Spleen (tissue), 11 donors: ENCODE measurements around the gene MVB12A. TPM values are rescaled to one million over a fixed set of nuclear protein-coding genes. Genes with fewer than 3 reads are reported as not detected.
A peak's percentile ranks its signal among the peaks of the same experiment; 100 is the strongest.

Source experiments
- DNase-seq: peaks from one replicate; pipeline ENCODE4 v3.0.0-alpha.2; 2020
- H3K27ac ChIP-seq, 8 donors: fragments of 200-600 bp; sonication (generic) in 7 of 8; 1 replicate in 4 of 8; 2 replicates in 4 of 8; pipeline versions ENCODE4 v1.5.0 to v1.8.0; 2016 to 2021; ENCODE audit warnings: inconsistent platforms in 4 of 8, mild to moderate bottlenecking in 4 of 8, moderate library complexity in 1 of 8
- H3K27me3 ChIP-seq, 7 donors: fragments of 200-600 bp; sonication (generic) in 6 of 7; replicated peaks in 1 of 7; 1 replicate in 4 of 7; 2 replicates in 3 of 7; pipeline versions ENCODE4 v1.5.0 to v1.8.0; 2016 to 2021; ENCODE audit warnings: inconsistent platforms in 3 of 7, mild to moderate bottlenecking in 1 of 7
- H3K36me3 ChIP-seq, 6 donors: fragments of 200-600 bp; sonication (generic) in 5 of 6; 1 replicate in 4 of 6; 2 replicates in 2 of 6; pipeline versions ENCODE4 v1.5.0 to v1.8.0; 2016 to 2021; ENCODE audit warnings: inconsistent platforms in 2 of 6
- H3K4me1 ChIP-seq, 6 donors: fragments of 200-600 bp; sonication (generic) in 5 of 6; 1 replicate in 3 of 6; 2 replicates in 3 of 6; pipeline versions ENCODE4 v1.5.0 to v1.8.0; 2016 to 2021; ENCODE audit warnings: inconsistent platforms in 3 of 6
- H3K4me3 ChIP-seq, 8 donors: fragments of 200-600 bp; sonication (generic) in 7 of 8; 1 replicate in 4 of 8; 2 replicates in 4 of 8; pipeline versions ENCODE4 v1.5.0 to v1.8.0; 2016 to 2021; ENCODE audit warnings: inconsistent platforms in 4 of 8, mild to moderate bottlenecking in 4 of 8, moderate library complexity in 2 of 8
- H3K9me3 ChIP-seq, 8 donors: fragments of 200-600 bp; sonication (generic) in 7 of 8; 1 replicate in 4 of 8; 2 replicates in 4 of 8; pipeline versions ENCODE4 v1.5.0 to v1.8.0; 2016 to 2021; ENCODE audit warnings: inconsistent platforms in 4 of 8
- CTCF ChIP-seq, 11 experiments: fragments of 200-600 bp in 7 of 11; fragments of 450-650 bp in 4 of 11; sonication (generic) in 4 of 11; IDR thresholded peaks in 8 of 11; conservative IDR thresholded peaks in 3 of 11; 1 replicate in 7 of 11; 2 replicates in 4 of 11; pipeline versions ENCODE4 v1.4.0 to v1.8.0; 2016 to 2021; ENCODE audit warnings: antibody characterized with exemption in 11 of 11, inconsistent platforms in 4 of 11, mild to moderate bottlenecking in 1 of 11
- POLR2A ChIP-seq, 3 donors: fragments of 450-650 bp; IDR thresholded peaks; one replicate each; pipeline ENCODE4 v1.5.1; 2017; ENCODE audit warnings: antibody characterized with exemption in 3 of 3, mild to moderate bottlenecking in 1 of 3
- POLR2AphosphoS5 ChIP-seq, 3 donors: sonication (generic); formaldehyde crosslinking; IDR thresholded peaks; one replicate each; pipeline ENCODE4 v1.5.1; 2017; ENCODE audit warnings: antibody characterized with exemption in 3 of 3
- WGBS, 5 donors: extraction: QIAGEN DNeasy Blood & Tissue Kit in 3 of 5; methylation state at CpG; one replicate each; pipeline versions ENCODE4 v1.1.5 to v1.1.7; 2013 to 2018; 5-methylcytosine and 5-hydroxymethylcytosine counted together
- intact Hi-C: fragments of 100-400 bp; cut with DNase I; formaldehyde crosslinking; loops from one replicate; pipeline ENCODE4 v1.15.0; 2023; ENCODE audit warnings: low total_unique reads
- polyA plus RNA-seq, 3 donors: library from polyadenylated mRNA; stranded (reverse); fragments of 200-250 nt; gene quantifications; one replicate each; pipeline ENCODE4 v1.2.1, GENCODE V29; 2013
- total RNA-seq, 7 donors: library from RNA; depleted of rRNA in 3 of 7; stranded (reverse); fragments of >200 nt in 3 of 7; fragmentation: NEBNext Ultra II Directional in 4 of 7; extraction: Animal tissue kit (Norgen Biotek cat#: 25700) in 4 of 7; gene quantifications; one replicate each; pipeline versions ENCODE4 v1.1.0 to v1.2.1, GENCODE V29; 2016 to 2021
- donor health status: healthy with polysubstance abuse.
- donor health status: DM: no; HTN: no; CAD: no; lungs with moderate emphysema.
- donor health status: DM: no; HTN: no; CAD: no.
- donor health status: Bipolar disorder and iron deficiency.
- donor health status: healthy.
- donor health status: DM: no; HTN: no; CAD: no.
- donor health status: DM: yes; HTN: yes; CAD: no.

The MVB12A gene
- total and polyA plus RNA-seq, 10 donors, result 31.7 to 62.0 (median 39.9) TPM

GRCh38 chr19:17401628-17402027, 18.2 kb upstream of the MVB12A start:
- TF ChIP-seq POLR2AphosphoS5 (IDR thresholded peaks at IDR 0.05) (no peak), POLR2A (IDR thresholded peaks at IDR 0.05) (no peak), CTCF (IDR thresholded peaks at IDR 0.05 in 8 of 11, conservative IDR thresholded peaks at IDR 0.05 in 3 of 11) (no peak)
- Histone ChIP-seq H3K27ac (peak overlapping the region in 2 of 8 donors; percentile 21 to 28), H3K27me3 (no peaks in the 10 kb centered on the region), H3K36me3 (peaks cover 0 to 71% (median 29%) of the 10 kb centered on the region in 6 donors), H3K4me3 (no peak overlapping the region), H3K4me1 (peaks cover 14 to 57% (median 33%) of the 10 kb centered on the region in 6 donors), H3K9me3 (no peaks in the 10 kb centered on the region)
- no peak for DNase-seq
- WGBS, 5 donors, result 74 to 93% (median 80%) methylated on average over 6 of the region's 6 CpGs
- intact Hi-C loops, result no loop called here

GRCh38 chr19:17402982-17403855, 16.6 kb upstream of the MVB12A start:
- H3K36me3 ChIP-seq, result peaks cover 0 to 56% (median 29%) of the 10 kb centered on the region in 6 donors
- TF ChIP-seq POLR2A (IDR thresholded peaks at IDR 0.05), result no peak
- no peaks in the 10 kb centered on the region for H3K9me3 ChIP-seq
- 60 to 68% (median 61%) methylated on average over 34 to 35 of the region's 36 CpGs for WGBS, 5 donors
- peaks cover 21 to 73% (median 49%) of the 10 kb centered on the region in 6 donors for H3K4me1 ChIP-seq
- H3K4me3 ChIP-seq, result peak overlapping the region; percentile 60 to 80 (median 70)
- H3K27me3 ChIP-seq, result no peaks in the 10 kb centered on the region
- no peak for DNase-seq
- peak overlapping the region in 6 of 8 donors; percentile 92 to 97 (median 94) for H3K27ac ChIP-seq
- intact Hi-C loops, result no loop called here

DNA sequence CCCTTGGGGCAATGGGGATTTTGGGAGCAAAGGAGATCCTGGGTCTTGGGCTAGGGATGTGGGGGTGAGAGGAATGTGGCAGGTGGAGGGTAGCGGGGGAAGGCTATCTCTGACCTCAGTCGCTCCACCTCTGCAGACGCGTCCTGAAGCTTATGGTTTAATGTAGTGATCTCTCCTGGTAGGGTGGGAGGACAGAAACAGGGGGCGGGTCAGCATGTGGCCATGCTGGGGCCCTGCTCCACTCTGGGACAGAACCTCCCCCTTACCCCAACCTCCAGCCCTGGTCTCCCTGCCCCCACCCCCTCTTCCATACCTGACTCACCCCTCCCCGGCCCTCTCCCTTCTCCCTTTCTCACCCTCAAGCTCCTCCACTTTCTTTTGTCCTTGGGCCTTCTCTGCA, 15.8 kb upstream of the MVB12A start:
- 22 to 48% (median 41%) methylated on average over 6 of the region's 6 CpGs for WGBS, 5 donors
- TF ChIP-seq CTCF (IDR thresholded peaks at IDR 0.05 in 8 of 11, conservative IDR thresholded peaks at IDR 0.05 in 3 of 11), result no peak
- TF ChIP-seq POLR2A (IDR thresholded peaks at IDR 0.05), result no peak
- no peak for TF ChIP-seq POLR2AphosphoS5 (IDR thresholded peaks at IDR 0.05)
- intact Hi-C loops, result no loop called here

DNA sequence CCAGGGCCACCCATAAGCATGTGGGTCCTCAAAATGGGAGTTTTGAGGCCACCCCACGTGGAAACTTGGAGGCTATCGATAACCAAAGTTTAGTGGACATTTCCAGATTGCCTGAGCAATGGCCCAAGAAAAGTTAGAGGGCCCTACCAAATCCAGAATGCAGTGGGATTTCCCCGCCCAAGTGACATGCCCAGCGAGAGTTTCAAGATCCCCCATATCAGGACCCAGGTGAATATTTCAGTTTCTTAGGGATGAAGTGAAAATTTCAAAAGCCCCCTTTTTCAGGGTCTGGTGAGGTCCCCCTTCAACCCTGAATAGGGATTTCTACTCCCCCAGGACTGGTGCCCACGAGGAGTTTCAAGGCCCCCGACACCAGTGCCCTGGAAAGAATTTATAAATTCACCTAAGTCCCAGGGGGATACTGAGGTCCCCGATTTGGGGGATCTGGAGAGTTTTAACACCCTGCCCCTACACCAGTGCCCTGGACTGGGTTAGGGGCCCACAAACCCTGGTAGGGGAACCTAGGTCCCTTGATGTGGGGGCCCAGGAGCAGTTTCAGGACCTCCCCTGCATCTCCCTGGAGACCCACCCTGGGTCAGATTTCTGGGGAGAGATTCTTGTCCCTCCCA, 15.1 kb upstream of the MVB12A start:
- no peaks in the 10 kb centered on the region for H3K27me3 ChIP-seq
- TF ChIP-seq CTCF (IDR thresholded peaks at IDR 0.05 in 8 of 11, conservative IDR thresholded peaks at IDR 0.05 in 3 of 11) (no peak), POLR2AphosphoS5 (IDR thresholded peaks at IDR 0.05) (no peak)
- H3K4me1 ChIP-seq, result peaks cover 25 to 79% (median 59%) of the 10 kb centered on the region in 6 donors
- 9 to 34% (median 22%) methylated on average over 7 of the region's 7 CpGs for WGBS, 5 donors
- H3K36me3 ChIP-seq, result peaks cover 0 to 43% (median 24%) of the 10 kb centered on the region in 6 donors
- peak overlapping the region; percentile 60 to 80 (median 70) for H3K4me3 ChIP-seq
- peak overlapping the region; percentile 91 to 97 (median 94) for H3K27ac ChIP-seq
- intact Hi-C loops, result no loop called here
- H3K9me3 ChIP-seq, result no peaks in the 10 kb centered on the region
- DNase-seq, result no peak

More for the DNA sequence above, 15.8 kb upstream of the MVB12A start:
- peaks cover 0 to 48% (median 26%) of the 10 kb centered on the region in 6 donors for H3K36me3 ChIP-seq
- no peak for DNase-seq
- H3K27me3 ChIP-seq, result no peaks in the 10 kb centered on the region
- peak overlapping the region; percentile 36 to 97 (median 94) for H3K27ac ChIP-seq
- H3K4me1 ChIP-seq, result peaks cover 25 to 81% (median 55%) of the 10 kb centered on the region in 6 donors
- no peaks in the 10 kb centered on the region for H3K9me3 ChIP-seq
- peak overlapping the region; percentile 60 to 80 (median 70) for H3K4me3 ChIP-seq
